ENCODE results near the gene GALNT3.

GALNT3 gene

DNA sequence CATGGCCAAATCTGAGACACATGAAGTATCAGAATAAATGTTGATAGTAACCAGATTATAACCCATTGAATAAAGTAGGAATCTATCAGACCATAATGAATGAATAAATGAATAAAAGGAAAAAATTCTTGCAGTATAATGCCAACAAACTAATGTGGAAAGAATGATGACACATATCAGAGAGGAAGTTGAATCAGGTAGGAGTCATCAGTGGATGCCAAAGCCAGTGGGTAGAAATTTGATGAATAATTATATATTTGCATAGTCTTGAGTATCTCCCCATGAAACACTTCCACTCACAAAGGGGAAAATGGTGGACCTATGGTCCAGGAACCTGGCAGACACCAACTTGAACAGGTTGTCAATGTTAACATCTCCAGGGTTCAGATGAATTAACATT lies 68.6 kb downstream of the GALNT3 start:
- no peak for DNase-seq (ENCODE audit: low spot score)

DNA sequence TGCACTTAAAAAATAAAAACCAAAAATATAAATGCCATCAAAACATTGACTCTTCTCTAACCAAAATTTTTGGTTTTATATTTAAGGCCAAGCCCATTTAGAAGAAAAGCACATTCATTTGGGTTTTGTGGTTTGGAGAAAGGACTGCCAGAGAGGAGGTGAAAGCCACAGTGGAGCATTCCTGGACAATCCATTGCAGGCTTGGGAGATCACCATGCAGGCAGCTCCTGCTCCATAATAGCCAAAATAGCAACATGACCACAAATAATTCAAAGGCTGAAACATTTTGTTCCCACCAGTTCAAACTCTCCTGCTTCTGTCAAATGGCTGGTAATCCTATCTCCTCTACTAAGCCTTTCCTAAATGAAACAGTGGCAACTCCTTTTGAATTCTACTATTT lies 73.5 kb downstream of the GALNT3 start:
- DNase-seq (ENCODE audit: low spot score), result no peak

DNA sequence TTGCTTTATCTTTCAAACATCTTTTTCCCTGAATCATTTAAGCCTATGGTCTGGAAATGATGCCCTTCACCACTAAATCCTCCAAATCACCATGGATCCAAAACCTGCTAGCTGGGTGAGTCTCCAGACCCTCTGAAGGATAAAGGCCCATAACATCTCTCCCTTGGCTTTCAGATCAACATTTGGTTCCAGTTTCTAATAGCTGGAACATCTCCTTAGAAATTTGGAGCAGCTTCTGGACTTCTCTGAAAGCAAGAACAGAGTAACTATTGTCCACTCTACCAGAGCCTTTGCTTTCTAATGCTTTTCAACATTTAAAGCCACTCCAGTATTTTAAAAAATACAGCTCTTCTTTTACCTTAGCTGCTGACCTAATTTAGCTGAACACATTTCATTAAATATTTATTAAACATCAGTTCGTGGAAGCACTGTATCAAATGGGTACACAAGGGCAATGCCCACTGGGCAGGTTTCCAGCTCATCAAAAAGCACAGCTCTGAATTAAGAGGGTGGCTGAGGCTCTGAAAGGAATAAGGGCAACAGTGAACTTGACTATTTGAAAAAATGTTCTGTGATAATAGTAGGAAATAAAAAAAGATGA lies 75.3 kb downstream of the GALNT3 start:
- DNase-seq (ENCODE audit: low spot score), result no peak

DNA sequence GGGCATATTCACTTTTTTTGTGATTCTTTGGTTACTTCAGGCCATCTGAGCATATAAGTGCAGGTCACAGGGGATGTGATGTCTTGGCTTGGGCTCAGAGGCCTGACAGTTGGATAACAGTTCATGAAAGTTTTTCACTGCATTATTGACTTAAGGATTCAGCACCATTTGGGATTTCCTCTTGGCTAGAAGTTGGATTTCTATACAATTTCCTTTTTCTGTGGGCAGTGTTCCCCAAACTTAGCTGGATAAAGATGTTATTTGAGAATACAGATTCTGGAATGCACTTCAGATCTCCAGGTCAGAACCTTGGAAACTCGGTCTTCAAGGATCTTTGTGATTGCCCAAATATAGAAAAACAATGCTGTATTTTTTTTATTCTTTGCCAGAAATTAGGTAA lies 78.0 kb downstream of the GALNT3 start:
- DNase-seq (ENCODE audit: low spot score), result no peak

DNA sequence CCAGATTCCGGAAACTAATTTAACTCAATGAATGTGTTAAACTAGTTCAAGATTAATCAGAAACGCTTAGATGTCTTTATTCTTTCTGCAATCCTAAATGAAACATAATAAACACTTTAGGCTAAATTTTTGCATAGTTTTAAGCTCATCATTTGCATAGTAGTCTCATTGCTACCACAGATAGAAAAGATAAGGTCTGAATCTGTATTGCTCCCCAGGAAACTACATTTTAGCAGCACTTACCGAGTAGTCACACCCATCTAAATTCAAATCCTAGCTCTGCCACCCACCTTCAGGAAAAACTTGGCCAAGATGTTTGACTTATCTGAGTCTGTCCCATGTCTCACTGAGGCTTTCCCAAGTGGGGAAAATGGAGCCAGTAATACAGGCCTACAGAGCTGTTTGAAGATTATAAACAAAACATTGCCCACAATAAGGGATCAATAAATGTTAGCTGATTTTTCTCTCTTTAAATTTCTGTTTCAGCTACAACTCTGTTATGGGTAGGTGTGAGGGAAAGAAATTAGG lies 87.0 kb downstream of the GALNT3 start:
- no peak for DNase-seq (ENCODE audit: low spot score)

DNA sequence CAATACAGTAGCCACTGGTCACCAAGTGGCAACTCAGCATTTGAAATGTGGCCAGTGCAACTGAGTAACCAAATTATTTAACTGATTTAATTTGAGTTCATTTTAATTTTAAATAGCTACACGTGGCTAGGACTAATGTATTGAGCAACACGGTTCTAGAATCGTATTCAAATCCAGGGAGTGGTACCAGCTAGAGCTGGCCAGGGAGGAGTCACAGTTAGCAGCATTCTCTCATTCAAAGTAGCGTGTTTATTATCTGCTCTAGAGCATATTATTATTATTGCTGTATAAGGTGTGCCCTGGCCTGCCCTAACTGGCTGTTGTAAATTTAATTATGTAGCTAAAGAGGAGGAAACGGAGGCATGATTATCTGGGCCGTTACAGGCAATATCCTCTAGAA lies 92.9 kb downstream of the GALNT3 start:
- no peak for DNase-seq (ENCODE audit: low spot score)

DNA sequence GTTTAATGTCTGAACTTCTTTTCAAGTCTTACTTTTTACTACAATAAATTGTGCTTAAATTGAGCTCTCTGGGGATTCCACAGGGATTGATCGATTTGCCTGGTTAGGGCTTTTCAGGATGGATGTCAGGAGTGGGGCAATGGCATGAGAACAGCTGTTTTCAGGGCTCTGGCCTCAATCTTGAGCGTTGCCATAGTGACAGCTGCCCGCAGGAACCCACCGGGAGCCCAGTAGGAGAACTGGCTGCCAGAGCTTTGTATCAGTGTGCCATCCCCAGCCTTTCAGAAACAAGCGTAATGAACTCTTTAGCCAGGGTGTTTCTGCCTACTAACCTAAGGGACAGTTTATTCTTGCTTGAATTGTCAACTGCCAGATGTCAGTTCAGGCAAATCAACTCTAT lies 93.5 kb downstream of the GALNT3 start:
- DNase-seq (ENCODE audit: low spot score), result no peak

DNA sequence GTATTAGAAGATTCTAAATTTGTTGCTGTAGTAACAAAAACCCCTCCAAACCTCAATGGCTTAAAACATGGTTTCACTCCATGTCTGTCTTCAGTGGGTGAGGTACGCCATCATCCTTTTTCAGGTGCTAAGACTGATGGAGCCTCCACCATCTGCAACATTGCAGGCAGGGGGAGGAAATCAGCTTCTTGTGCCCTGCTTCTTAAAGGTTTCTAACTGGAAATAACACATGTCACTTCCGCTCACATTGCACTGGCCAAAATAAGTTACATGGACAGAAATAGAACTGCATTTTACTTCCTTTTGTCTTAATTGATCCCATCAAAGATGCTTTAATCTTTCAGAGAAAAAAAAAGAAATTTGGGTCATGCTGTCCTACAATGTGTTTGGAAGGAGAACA lies 94.1 kb downstream of the GALNT3 start:
- no peak for DNase-seq (ENCODE audit: low spot score)

DNA sequence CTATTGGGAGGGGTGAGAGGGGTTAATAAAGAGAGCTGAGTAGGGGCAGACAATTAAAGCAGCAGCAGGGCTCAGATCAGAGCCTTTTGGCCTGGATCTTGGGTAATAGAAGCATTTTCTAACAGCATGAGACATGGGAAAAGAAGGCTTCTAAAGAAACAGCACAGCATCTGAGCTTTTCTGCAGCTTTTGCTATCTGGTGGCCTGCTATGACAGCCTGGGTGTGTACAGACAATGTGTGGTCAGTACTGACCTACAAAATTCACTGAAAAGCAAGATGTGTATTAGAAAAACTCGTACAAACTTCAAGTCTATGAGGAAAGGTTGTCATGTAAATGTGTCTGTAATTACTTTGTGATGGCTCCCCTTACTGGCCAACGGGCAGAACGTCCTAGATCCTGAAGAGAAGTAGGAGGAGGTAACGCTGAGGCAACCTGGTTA lies 95.6 kb downstream of the GALNT3 start:
- no peak for DNase-seq (ENCODE audit: low spot score)

DNA sequence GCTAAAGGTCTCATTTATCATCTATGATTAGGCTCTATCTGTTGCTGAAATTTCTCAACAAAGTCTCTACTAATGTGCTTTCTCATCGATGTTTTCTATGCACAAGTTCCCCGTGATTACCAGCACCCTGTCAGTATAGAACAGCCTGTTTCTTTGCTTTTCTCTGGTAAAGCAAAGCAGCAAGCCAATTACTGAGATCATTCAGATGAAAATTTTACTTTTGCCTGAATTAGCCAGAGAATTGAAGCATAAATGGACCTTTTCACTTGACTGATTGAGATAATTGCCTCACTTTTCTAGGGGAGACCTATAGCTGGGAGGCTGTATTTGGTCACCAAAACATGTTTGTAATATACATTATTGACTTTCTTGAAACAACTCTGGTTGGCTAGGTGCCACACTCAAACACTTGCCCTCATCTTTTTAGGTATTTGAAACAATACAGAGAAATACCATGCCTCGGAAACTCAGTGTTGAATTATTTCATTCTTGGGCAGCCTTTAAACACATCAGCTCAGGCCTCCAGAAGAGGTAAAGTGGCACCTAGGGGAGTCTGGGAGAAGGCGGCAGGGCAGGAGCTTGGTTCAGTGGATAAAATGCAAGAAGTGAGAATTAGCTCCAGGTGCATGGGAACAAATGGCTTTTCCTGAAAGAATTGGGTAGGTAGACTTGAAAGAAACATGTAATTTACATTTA lies 96.2 kb downstream of the GALNT3 start:
- no peak for DNase-seq (ENCODE audit: low spot score)

All from hematopoietic multipotent progenitor cell treated with erythropoietin and hydrocortisone succinate and interleukin-3 and kit ligand, for 17 days (in vitro differentiated cells).